Vagina (tissue), 2 donors: Measurements from ENCODE around the gene HOXD13. TPM values are rescaled to one million over a fixed set of nuclear protein-coding genes. Genes with fewer than 3 reads are reported as not detected.

Experiments
- DNase-seq, 2 donors: peaks; one replicate each; pipeline ENCODE4 v3.0.0-alpha.2; 2017; ENCODE audit errors: extremely low spot score in 2 of 2
- H3K27ac ChIP-seq: fragments of 200-600 bp; sonication (generic); one replicate; pipeline ENCODE4 v1.5.1; 2019
- H3K27me3 ChIP-seq: fragments of 200-600 bp; sonication (generic); one replicate; pipeline ENCODE4 v1.5.1; 2019
- H3K36me3 ChIP-seq, 2 donors: fragments of 200-600 bp; sonication (generic); one replicate each; pipeline ENCODE4 v1.5.1; 2017 to 2019
- H3K4me1 ChIP-seq: fragments of 200-600 bp; sonication (generic); one replicate; pipeline ENCODE4 v1.5.1; 2019
- H3K4me3 ChIP-seq, 2 donors: fragments of 200-600 bp; sonication (generic); 1 replicate in 1 of 2; 2 replicates in 1 of 2; pipeline ENCODE4 v1.5.1; 2016 to 2019
- H3K9me3 ChIP-seq: fragments of 200-600 bp; sonication (generic); one replicate; pipeline ENCODE4 v1.5.1; 2019
- POLR2A ChIP-seq, 2 donors: fragments of 450-650 bp; IDR thresholded peaks; one replicate each; pipeline ENCODE4 v1.6.1; 2017; ENCODE audit warnings: antibody characterized with exemption in 2 of 2, mild to moderate bottlenecking in 2 of 2, moderate library complexity in 2 of 2
- POLR2AphosphoS5 ChIP-seq, 2 donors: sonication (generic); formaldehyde crosslinking; IDR thresholded peaks; one replicate each; pipeline ENCODE4 v1.9.0; 2017; ENCODE audit warnings: antibody characterized with exemption in 2 of 2, mild to moderate bottlenecking in 2 of 2, low read depth in 1 of 2; ENCODE audit not compliant: insufficient read depth in 1 of 2
- intact Hi-C: fragments of 100-400 bp; cut with DNase I; formaldehyde crosslinking; loops from one replicate; pipeline ENCODE4 v1.15.1; 2023
- total RNA-seq: library from RNA; depleted of rRNA; stranded (reverse); fragments of >200 nt; gene quantifications from one replicate; pipeline ENCODE4 v1.2.3, GENCODE V29; 2016
- TF ChIP-seq, protein P1 (sequence below), 3 experiments: fragments of 450-650 bp in 2 of 3; fragments of 200-600 bp in 1 of 3; sonication (generic) in 1 of 3; IDR thresholded peaks; one replicate each; pipeline ENCODE4 v1.5.1; 2017 to 2019; ENCODE audit warnings: antibody characterized with exemption in 3 of 3, mild to moderate bottlenecking in 2 of 3, moderate library complexity in 2 of 3

The HOXD13 gene
- total RNA-seq, 1 donor from 2014 or later = 15.7 TPM

DNA sequence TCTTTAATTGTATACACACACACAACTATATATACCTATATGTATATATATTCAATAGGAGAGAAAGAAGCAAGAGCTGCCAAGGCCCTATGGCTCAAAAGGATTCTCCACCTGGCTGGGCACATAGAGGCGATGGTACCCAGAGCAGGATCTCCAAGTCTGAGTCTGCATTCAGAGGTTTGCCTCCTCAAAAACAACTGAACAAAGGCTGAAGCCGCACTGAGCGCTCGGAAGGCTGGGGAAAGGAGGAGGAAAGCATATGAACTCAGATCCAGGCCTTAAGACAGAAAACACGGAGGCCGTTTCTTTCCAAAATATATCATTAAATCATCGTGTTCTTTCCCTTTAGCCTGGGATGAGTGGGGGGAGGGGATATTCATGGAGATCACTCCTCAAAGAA is 10.7 kb downstream of the HOXD13 start:
- H3K4me3 ChIP-seq = peak overlapping the region; percentile 21 to 54

GRCh38 chr2:176103742-176104315 is 11.3 kb downstream of the HOXD13 start:
- H3K9me3 ChIP-seq = no peaks in the 10 kb centered on the region
- intact Hi-C loops = no loop called here
- DNase-seq = no peak
- H3K27ac ChIP-seq = peak overlapping the region; percentile 82
- H3K27me3 ChIP-seq = no peaks in the 10 kb centered on the region
- peak overlapping the region; percentile 54 to 59 for H3K4me3 ChIP-seq
- no peaks in the 10 kb centered on the region for H3K36me3 ChIP-seq
- no peak for TF ChIP-seq POLR2A (IDR thresholded peaks at IDR 0.05)
- peak in 1 of 2 donors; percentile 53 for TF ChIP-seq POLR2AphosphoS5 (IDR thresholded peaks at IDR 0.05; ENCODE audit: insufficient read depth in 1 of 2, low read depth in 1 of 2)
- peaks cover 59% of the 10 kb centered on the region for H3K4me1 ChIP-seq

More for the DNA sequence above, 10.7 kb downstream of the HOXD13 start:
- peak overlapping the region; percentile 82 for H3K27ac ChIP-seq
- intact Hi-C loops = no loop called here
- H3K36me3 ChIP-seq = no peaks in the 10 kb centered on the region
- H3K4me1 ChIP-seq = peaks cover 58% of the 10 kb centered on the region
- no peaks in the 10 kb centered on the region for H3K9me3 ChIP-seq
- no peaks in the 10 kb centered on the region for H3K27me3 ChIP-seq
- TF ChIP-seq POLR2A (IDR thresholded peaks at IDR 0.05) = no peak
- TF ChIP-seq, protein P1, sequence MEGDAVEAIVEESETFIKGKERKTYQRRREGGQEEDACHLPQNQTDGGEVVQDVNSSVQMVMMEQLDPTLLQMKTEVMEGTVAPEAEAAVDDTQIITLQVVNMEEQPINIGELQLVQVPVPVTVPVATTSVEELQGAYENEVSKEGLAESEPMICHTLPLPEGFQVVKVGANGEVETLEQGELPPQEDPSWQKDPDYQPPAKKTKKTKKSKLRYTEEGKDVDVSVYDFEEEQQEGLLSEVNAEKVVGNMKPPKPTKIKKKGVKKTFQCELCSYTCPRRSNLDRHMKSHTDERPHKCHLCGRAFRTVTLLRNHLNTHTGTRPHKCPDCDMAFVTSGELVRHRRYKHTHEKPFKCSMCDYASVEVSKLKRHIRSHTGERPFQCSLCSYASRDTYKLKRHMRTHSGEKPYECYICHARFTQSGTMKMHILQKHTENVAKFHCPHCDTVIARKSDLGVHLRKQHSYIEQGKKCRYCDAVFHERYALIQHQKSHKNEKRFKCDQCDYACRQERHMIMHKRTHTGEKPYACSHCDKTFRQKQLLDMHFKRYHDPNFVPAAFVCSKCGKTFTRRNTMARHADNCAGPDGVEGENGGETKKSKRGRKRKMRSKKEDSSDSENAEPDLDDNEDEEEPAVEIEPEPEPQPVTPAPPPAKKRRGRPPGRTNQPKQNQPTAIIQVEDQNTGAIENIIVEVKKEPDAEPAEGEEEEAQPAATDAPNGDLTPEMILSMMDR (IDR thresholded peaks at IDR 0.05) = no peak
- TF ChIP-seq POLR2AphosphoS5 (IDR thresholded peaks at IDR 0.05; ENCODE audit: insufficient read depth in 1 of 2, low read depth in 1 of 2) = no peak
- DNase-seq = no peak

- H3K9me3 ChIP-seq = no peaks in the 10 kb centered on the region
- H3K4me3 ChIP-seq = peak overlapping the region; percentile 54 to 59
- peak overlapping the region; percentile 82 for H3K27ac ChIP-seq
- intact Hi-C loops = no loop called here
- DNase-seq = no peak
- H3K27me3 ChIP-seq = no peaks in the 10 kb centered on the region
- peaks cover 66% of the 10 kb centered on the region for H3K4me1 ChIP-seq
- no peaks in the 10 kb centered on the region for H3K36me3 ChIP-seq
- TF ChIP-seq POLR2A (IDR thresholded peaks at IDR 0.05) = peak in 1 of 2 donors; percentile 29
- peak in 1 of 2 donors; percentile 66 for TF ChIP-seq POLR2AphosphoS5 (IDR thresholded peaks at IDR 0.05; ENCODE audit: insufficient read depth in 1 of 2, low read depth in 1 of 2)
- TF ChIP-seq, protein P1 (IDR thresholded peaks at IDR 0.05) = no peak
Measured at GRCh38 chr2:176104316-176105077, 12.0 kb downstream of the HOXD13 start.

- peak overlapping the region; percentile 82 for H3K27ac ChIP-seq
- peaks cover 67% of the 10 kb centered on the region for H3K4me1 ChIP-seq
- H3K36me3 ChIP-seq = no peaks in the 10 kb centered on the region
- no peaks in the 10 kb centered on the region for H3K27me3 ChIP-seq
- DNase-seq = no peak
- intact Hi-C loops = no loop called here
- peak overlapping the region; percentile 54 to 59 for H3K4me3 ChIP-seq
- no peaks in the 10 kb centered on the region for H3K9me3 ChIP-seq
- TF ChIP-seq POLR2AphosphoS5 (IDR thresholded peaks at IDR 0.05; ENCODE audit: insufficient read depth in 1 of 2, low read depth in 1 of 2) (peak in 1 of 2 donors; percentile 74), POLR2A (IDR thresholded peaks at IDR 0.05) (peak in 1 of 2 donors; percentile 48)
- TF ChIP-seq, protein P1 (IDR thresholded peaks at IDR 0.05) = no peak
Measured at GRCh38 chr2:176105078-176105729, 12.7 kb downstream of the HOXD13 start.

- H3K4me1 ChIP-seq = peaks cover 66% of the 10 kb centered on the region
- H3K36me3 ChIP-seq = no peaks in the 10 kb centered on the region
- peak overlapping the region; percentile 82 for H3K27ac ChIP-seq
- peak overlapping the region; percentile 54 to 59 for H3K4me3 ChIP-seq
- intact Hi-C loops = no loop called here
- no peak for DNase-seq
- TF ChIP-seq POLR2A (IDR thresholded peaks at IDR 0.05) = no peak
- TF ChIP-seq, protein P1 (IDR thresholded peaks at IDR 0.05) = no peak
- TF ChIP-seq POLR2AphosphoS5 (IDR thresholded peaks at IDR 0.05; ENCODE audit: insufficient read depth in 1 of 2, low read depth in 1 of 2) = peak in 1 of 2 donors; percentile 30
- H3K27me3 ChIP-seq = no peaks in the 10 kb centered on the region
- no peaks in the 10 kb centered on the region for H3K9me3 ChIP-seq
Measured at GRCh38 chr2:176105730-176106580, 13.4 kb downstream of the HOXD13 start.
